H1 (cell line): ENCODE data around the gene ZCRB1. TPM values are rescaled to one million over a fixed set of nuclear protein-coding genes. Genes with fewer than 3 reads are reported as not detected.
A peak's percentile ranks its signal among the peaks of the same experiment; 100 is the strongest.

Experiments
- CBX8 ChIP-seq: fragments of 300-800, 300-1000 bp; sonication (generic); IDR thresholded peaks from 2 replicates; pipeline ENCODE4 v1.7.1; 2016; ENCODE audit warnings: low read depth, low read length, borderline replicate concordance
- EGR1 ChIP-seq: IDR thresholded peaks from 2 replicates; pipeline ENCODE4 v1.6.1; 2011; ENCODE audit warnings: low read depth, low read length, borderline replicate concordance
- GTF2F1 ChIP-seq: IDR thresholded peaks from 2 replicates; pipeline ENCODE4 v1.6.1; 2012; ENCODE audit warnings: low read depth, low read length, improper control_type of control experiment, borderline replicate concordance
- KDM4A ChIP-seq: IDR thresholded peaks from one replicate; pipeline ENCODE4 v1.7.1; 2012; ENCODE audit warnings: low read depth, mild to moderate bottlenecking, moderate library complexity, low read length, inconsistent platforms; ENCODE audit not compliant: severe bottlenecking
- KDM5A ChIP-seq: fragments of 200-600 bp; IDR thresholded peaks from 2 replicates; pipeline ENCODE4 v1.7.1; 2012; ENCODE audit warnings: mild to moderate bottlenecking, low read length, inconsistent platforms, mixed read lengths
- NRF1 ChIP-seq: IDR thresholded peaks from 2 replicates; pipeline ENCODE4 v1.6.1; 2011; ENCODE audit warnings: mild to moderate bottlenecking, low read depth, low read length, improper control_type of control experiment
- POLR2A ChIP-seq, 2 experiments: IDR thresholded peaks; 1 replicate in 1 of 2; 2 replicates in 1 of 2; pipeline ENCODE4 v1.6.1; 2011; ENCODE audit warnings: low read depth in 2 of 2, low read length in 2 of 2, mild to moderate bottlenecking in 2 of 2; ENCODE audit errors: control extremely low read depth in 1 of 2
- RFX5 ChIP-seq: IDR thresholded peaks from 2 replicates; pipeline ENCODE4 v1.6.1; 2011; ENCODE audit warnings: low read depth, low read length, improper control_type of control experiment, borderline replicate concordance
- SAP30 ChIP-seq: fragments of 300-600 bp; sonication (generic); IDR thresholded peaks from 2 replicates; pipeline ENCODE4 v1.7.1; 2012; ENCODE audit warnings: low read length, moderate library complexity, mild to moderate bottlenecking, inconsistent platforms; ENCODE audit not compliant: insufficient read depth, insufficient replicate concordance
- SIN3A ChIP-seq, 2 experiments: IDR thresholded peaks in 1 of 2; conservative IDR thresholded peaks in 1 of 2; 2 replicates each; pipeline ENCODE4 v1.6.1; 2011 to 2012; ENCODE audit warnings: low read length in 2 of 2, improper control_type of control experiment in 1 of 2, low read depth in 1 of 2, mild to moderate bottlenecking in 1 of 2
- SRF ChIP-seq: IDR thresholded peaks from 2 replicates; pipeline ENCODE4 v1.6.1; 2011; ENCODE audit warnings: mild to moderate bottlenecking, low read depth, low read length, moderate library complexity
- TBP ChIP-seq: IDR thresholded peaks from 2 replicates; pipeline ENCODE4 v1.6.1; 2011; ENCODE audit warnings: low read depth, low read length, improper control_type of control experiment
- TEAD4 ChIP-seq: IDR thresholded peaks from 2 replicates; pipeline ENCODE4 v1.6.1; 2012; ENCODE audit warnings: low read depth, low read length, inconsistent platforms, mixed read lengths
- ZNF274 ChIP-seq: IDR thresholded peaks from 2 replicates; pipeline ENCODE4 v1.7.0; 2012; ENCODE audit warnings: low read length, borderline replicate concordance; ENCODE audit errors: extremely low read depth
- polyA plus RNA-seq, 7 experiments: library from polyadenylated mRNA; depleted of rRNA in 3 of 7; stranded (reverse) in 5 of 7; unstranded in 2 of 7; fragments of >200 nt in 5 of 7; fragments of 200-250 nt in 2 of 7; gene quantifications; 1 replicate in 5 of 7; 2 replicates in 1 of 7; 4 replicates in 1 of 7; pipeline versions ENCODE4 v1.2.1 to v1.2.3, GENCODE V29; 2011 to 2013; ENCODE audit warnings: missing spikeins in 2 of 7, mixed read lengths in 2 of 7
- total RNA-seq: library from RNA; stranded (reverse); fragmentation: NEBNext Ultra II Directional; extraction: Animal tissue kit (Norgen Biotek cat#: 25700); gene quantifications from 2 replicates; pipeline ENCODE4 v1.2.1, GENCODE V29; 2021
- TF ChIP-seq, protein P1 (sequence below), 3 experiments: IDR thresholded peaks; 1 replicate in 2 of 3; 2 replicates in 1 of 3; pipeline versions ENCODE4 v1.5.1 to v1.6.1; 2011; ENCODE audit warnings: low read length in 3 of 3, mild to moderate bottlenecking in 3 of 3, inconsistent platforms in 2 of 3, low read depth in 1 of 3, moderate library complexity in 1 of 3; ENCODE audit not compliant: insufficient read depth in 1 of 3; ENCODE audit errors: control extremely low read depth in 1 of 3
- TF ChIP-seq, protein P2 (sequence below): IDR thresholded peaks from 2 replicates; pipeline ENCODE4 v1.6.1; 2011; ENCODE audit warnings: low read depth, mild to moderate bottlenecking, low read length; ENCODE audit not compliant: insufficient read depth
- TF ChIP-seq, protein P3 (sequence below): IDR thresholded peaks from 2 replicates; pipeline ENCODE4 v1.6.1; 2012; ENCODE audit warnings: inconsistent platforms
- TF ChIP-seq, protein P4 (sequence below): IDR thresholded peaks from 2 replicates; pipeline ENCODE4 v1.6.1; 2012; ENCODE audit warnings: low read length, inconsistent platforms

ZCRB1 gene
- total and polyA plus RNA-seq, 2 of the 8 experiments (the other 6 are each of a cell fraction or from before 2014, with no cell fraction given): 22.0 to 52.5 TPM

DNA sequence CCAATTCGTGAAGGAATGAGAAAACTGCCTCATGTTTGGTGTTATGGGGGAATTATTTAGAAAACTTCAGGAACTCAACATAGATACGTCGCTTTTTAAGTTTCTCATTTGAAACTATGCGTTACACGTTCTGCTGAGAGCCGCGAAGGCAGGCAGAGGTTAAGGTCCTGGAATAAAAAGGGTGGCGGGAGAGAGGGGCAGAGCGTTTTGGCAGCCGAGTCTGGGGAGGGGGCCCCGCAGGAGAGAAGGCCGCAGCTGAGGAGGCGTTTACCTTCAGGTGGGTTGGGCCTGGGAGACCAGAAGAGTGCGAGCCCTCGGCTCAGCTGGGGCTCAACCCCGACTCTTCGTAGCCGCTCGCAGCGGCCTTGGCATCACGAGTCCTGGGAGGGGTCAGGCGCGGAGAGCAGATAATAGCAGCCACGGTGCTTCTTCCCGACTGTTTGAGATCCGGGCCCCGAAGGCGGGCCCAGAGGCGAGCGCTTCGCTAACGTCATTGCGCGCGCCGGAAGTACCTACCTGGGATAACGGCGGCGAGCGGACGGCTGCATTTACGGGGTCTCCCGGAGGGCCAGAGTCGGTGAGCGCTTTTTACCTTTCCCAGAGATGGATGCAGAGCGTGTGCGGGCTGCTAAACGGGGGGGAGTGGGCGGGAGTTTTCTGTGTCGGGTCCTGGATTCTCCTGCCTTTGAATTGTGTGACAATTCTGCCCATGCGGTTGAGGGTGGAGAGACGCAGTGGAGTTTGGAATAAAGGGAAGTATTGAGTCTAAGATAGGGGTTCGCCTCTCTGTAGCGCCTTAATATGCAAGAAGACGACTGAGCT, at the start of gene ZCRB1, which contains the start of gene PPHLN1 (continued):
- TF ChIP-seq, protein P1, sequence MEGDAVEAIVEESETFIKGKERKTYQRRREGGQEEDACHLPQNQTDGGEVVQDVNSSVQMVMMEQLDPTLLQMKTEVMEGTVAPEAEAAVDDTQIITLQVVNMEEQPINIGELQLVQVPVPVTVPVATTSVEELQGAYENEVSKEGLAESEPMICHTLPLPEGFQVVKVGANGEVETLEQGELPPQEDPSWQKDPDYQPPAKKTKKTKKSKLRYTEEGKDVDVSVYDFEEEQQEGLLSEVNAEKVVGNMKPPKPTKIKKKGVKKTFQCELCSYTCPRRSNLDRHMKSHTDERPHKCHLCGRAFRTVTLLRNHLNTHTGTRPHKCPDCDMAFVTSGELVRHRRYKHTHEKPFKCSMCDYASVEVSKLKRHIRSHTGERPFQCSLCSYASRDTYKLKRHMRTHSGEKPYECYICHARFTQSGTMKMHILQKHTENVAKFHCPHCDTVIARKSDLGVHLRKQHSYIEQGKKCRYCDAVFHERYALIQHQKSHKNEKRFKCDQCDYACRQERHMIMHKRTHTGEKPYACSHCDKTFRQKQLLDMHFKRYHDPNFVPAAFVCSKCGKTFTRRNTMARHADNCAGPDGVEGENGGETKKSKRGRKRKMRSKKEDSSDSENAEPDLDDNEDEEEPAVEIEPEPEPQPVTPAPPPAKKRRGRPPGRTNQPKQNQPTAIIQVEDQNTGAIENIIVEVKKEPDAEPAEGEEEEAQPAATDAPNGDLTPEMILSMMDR (IDR thresholded peaks at IDR 0.05; ENCODE audit: control extremely low read depth in 1 of 3, insufficient read depth in 1 of 3, low read depth in 1 of 3, low read length in 3 of 3): no peak
- peak; percentile 80 for TF ChIP-seq KDM5A
- TF ChIP-seq RFX5: no peak
- no peak for TF ChIP-seq EGR1
- no peak for TF ChIP-seq CBX8
- TF ChIP-seq KDM4A: peak; percentile 81
- TF ChIP-seq SAP30: peak; percentile 40
- peak; percentile 83 for TF ChIP-seq TBP
- TF ChIP-seq, protein P2, sequence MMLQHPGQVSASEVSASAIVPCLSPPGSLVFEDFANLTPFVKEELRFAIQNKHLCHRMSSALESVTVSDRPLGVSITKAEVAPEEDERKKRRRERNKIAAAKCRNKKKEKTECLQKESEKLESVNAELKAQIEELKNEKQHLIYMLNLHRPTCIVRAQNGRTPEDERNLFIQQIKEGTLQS: peak; percentile 74
- TF ChIP-seq SIN3A (conservative IDR thresholded peaks at IDR 0.05 in 1 of 2, IDR thresholded peaks at IDR 0.05 in 1 of 2; ENCODE audit: low read depth in 1 of 2, low read length in 2 of 2): peak; percentile 24 to 92; a peak in 2 of 4 replicates
- peak; percentile 79 to 92 for TF ChIP-seq POLR2A (IDR thresholded peaks at IDR 0.05; ENCODE audit: control extremely low read depth in 1 of 2, low read depth in 2 of 2, low read length in 2 of 2)
- TF ChIP-seq NRF1: no peak
- no peak for TF ChIP-seq ZNF274
- TF ChIP-seq GTF2F1: no peak
- no peak for TF ChIP-seq TEAD4
- peak; percentile 64 for TF ChIP-seq SRF
- TF ChIP-seq, protein P3, sequence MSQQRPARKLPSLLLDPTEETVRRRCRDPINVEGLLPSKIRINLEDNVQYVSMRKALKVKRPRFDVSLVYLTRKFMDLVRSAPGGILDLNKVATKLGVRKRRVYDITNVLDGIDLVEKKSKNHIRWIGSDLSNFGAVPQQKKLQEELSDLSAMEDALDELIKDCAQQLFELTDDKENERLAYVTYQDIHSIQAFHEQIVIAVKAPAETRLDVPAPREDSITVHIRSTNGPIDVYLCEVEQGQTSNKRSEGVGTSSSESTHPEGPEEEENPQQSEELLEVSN: no peak
- TF ChIP-seq, protein P4, sequence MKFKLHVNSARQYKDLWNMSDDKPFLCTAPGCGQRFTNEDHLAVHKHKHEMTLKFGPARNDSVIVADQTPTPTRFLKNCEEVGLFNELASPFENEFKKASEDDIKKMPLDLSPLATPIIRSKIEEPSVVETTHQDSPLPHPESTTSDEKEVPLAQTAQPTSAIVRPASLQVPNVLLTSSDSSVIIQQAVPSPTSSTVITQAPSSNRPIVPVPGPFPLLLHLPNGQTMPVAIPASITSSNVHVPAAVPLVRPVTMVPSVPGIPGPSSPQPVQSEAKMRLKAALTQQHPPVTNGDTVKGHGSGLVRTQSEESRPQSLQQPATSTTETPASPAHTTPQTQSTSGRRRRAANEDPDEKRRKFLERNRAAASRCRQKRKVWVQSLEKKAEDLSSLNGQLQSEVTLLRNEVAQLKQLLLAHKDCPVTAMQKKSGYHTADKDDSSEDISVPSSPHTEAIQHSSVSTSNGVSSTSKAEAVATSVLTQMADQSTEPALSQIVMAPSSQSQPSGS: no peak
